Measurements from ENCODE around the gene PCK1. TPM values are rescaled to one million over a fixed set of nuclear protein-coding genes. Genes with fewer than 3 reads are reported as not detected.

Gene PCK1
- total and polyA plus RNA-seq, 2 of the 8 experiments (the other 6 are each of a cell fraction or from before 2014, with no cell fraction given) = not detected

- no peaks in the 10 kb centered on the region for H3K79me2 ChIP-seq (ENCODE audit: control insufficient read depth in 1 of 2, insufficient read depth in 2 of 2, low read length in 2 of 2)
- H3K14ac ChIP-seq (ENCODE audit: insufficient read length) = no peak overlapping the region
- no peak for TF ChIP-seq EZH2 (IDR thresholded peaks at IDR 0.05; ENCODE audit: low read depth, low read length, severe bottlenecking)
- no peak overlapping the region for H3K4me3 ChIP-seq (ENCODE audit: extremely low read depth in 1 of 4, insufficient read depth in 2 of 4, low read depth in 3 of 4, low read length in 4 of 4)
- H2BK5ac ChIP-seq (ENCODE audit: low read depth, low read length) = no peak overlapping the region
- 90% methylated on average over 8 of the region's 8 CpGs; no CpG with 5 or more reads in 1 of the 2 experiments for WGBS, 2 experiments (ENCODE audit: extremely low coverage in 1 of 2, insufficient coverage in 1 of 2, insufficient read length in 1 of 2, insufficient replicate concordance in 2 of 2, low coverage in 1 of 2, low lambda C conversion rate in 2 of 2, missing lambda C conversion rate in 1 of 2)
- no peak overlapping the region for H3K4me2 ChIP-seq (ENCODE audit: insufficient read depth in 1 of 2, low read depth in 2 of 2, low read length in 2 of 2)
- H4K8ac ChIP-seq (ENCODE audit: extremely low read depth, insufficient read depth, low read length) = no peak overlapping the region
- CTCF ChIA-PET (ENCODE audit: partially characterized antibody) = interaction anchor here (0.9 to 1.9 kb wide), 3 partner anchors 13 to 68 kb away, joined by 3 to 5 read pairs (median 4); no protein-coding TSS in a partner anchor
- H3K27ac ChIP-seq (ENCODE audit: low read depth, low read length) = no peak overlapping the region
- H3K23ac ChIP-seq (ENCODE audit: insufficient read length) = no peak overlapping the region
- no peak overlapping the region for H2BK120ac ChIP-seq (replicated peaks; ENCODE audit: low read depth, low read length)
- H4K20me1 ChIP-seq (replicated peaks in 1 of 2; ENCODE audit: control insufficient read depth in 1 of 2, insufficient read depth in 2 of 2, low read length in 2 of 2) = no peaks in the 10 kb centered on the region
- no peak overlapping the region for H2AK5ac ChIP-seq (ENCODE audit: low read depth, low read length)
- H3K9ac ChIP-seq (replicated peaks in 1 of 4; ENCODE audit: extremely low read depth in 1 of 4, low read depth in 3 of 4, low read length in 3 of 4) = no peak overlapping the region
- H4K5ac ChIP-seq (ENCODE audit: insufficient read length, low read depth, low read length) = no peak overlapping the region
- H3K56ac ChIP-seq (replicated peaks; ENCODE audit: insufficient read length, low read depth, low read length) = no peak overlapping the region
- DNase-seq (ENCODE audit: low read depth in 1 of 2, low spot score in 2 of 2) (no peak), FAIRE-seq (no peak)
- peaks cover 0 to 11% (median 3%) of the 10 kb centered on the region in 4 experiments; a peak in 5 of 7 replicates for H3K4me1 ChIP-seq (replicated peaks in 1 of 4; ENCODE audit: control insufficient read depth in 3 of 4, insufficient read depth in 4 of 4, low read length in 3 of 4)
- H3K27me3 ChIP-seq (replicated peaks in 1 of 4; ENCODE audit: control insufficient read depth in 3 of 4, extremely low read depth in 1 of 4, insufficient read depth in 3 of 4, low read length in 3 of 4) = no peaks in the 10 kb centered on the region; a peak in 2 of 7 replicates
- POLR2A ChIA-PET (ENCODE audit: partially characterized antibody) = no interaction called here
- H2AFZ ChIP-seq (ENCODE audit: low read length) = no peak overlapping the region
- H3K9me3 ChIP-seq (ENCODE audit: insufficient read depth in 2 of 2, low read depth in 1 of 2, low read length in 1 of 2) = no peaks in the 10 kb centered on the region
- no peaks in the 10 kb centered on the region for H3K23me2 ChIP-seq (ENCODE audit: low read depth, low read length)
- no peaks in the 10 kb centered on the region for H3K36me3 ChIP-seq (ENCODE audit: control insufficient read depth in 2 of 4, insufficient read depth in 4 of 4, low read length in 3 of 4)
- H3K4ac ChIP-seq (replicated peaks; ENCODE audit: insufficient read length, low read depth, low read length) = no peak overlapping the region
- no peak overlapping the region for H4K91ac ChIP-seq (replicated peaks; ENCODE audit: insufficient read length, low read length)
- no peak overlapping the region for H2BK20ac ChIP-seq (ENCODE audit: low read length)
- H2BK15ac ChIP-seq (ENCODE audit: low read length) = no peak overlapping the region
- H2BK12ac ChIP-seq (ENCODE audit: low read depth, low read length) = no peak overlapping the region
- no peak overlapping the region for H3K18ac ChIP-seq (ENCODE audit: extremely low read depth, low read length)
- no peaks in the 10 kb centered on the region for H3K79me1 ChIP-seq (ENCODE audit: low read depth, low read length)
Measured at GRCh38 chr20:57529160-57529585, 31.7 kb upstream of the PCK1 start.

Measured in H1 (cell line).